Endothelial cell of umbilical vein (primary cell): Measurements from ENCODE around the gene BRSK2. TPM values are rescaled to one million over a fixed set of nuclear protein-coding genes. Genes with fewer than 3 reads are reported as not detected.

ENCODE experiments used
- BruUV-seq: library from RNA; stranded (reverse); fragments of 400-500 nt; replicated peaks from 2 replicates; lab custom pipeline; 2021; lab: Mats Ljungman, UMichigan
- CTCF ChIA-PET: fragments of 300-600, 350-600 bp; sonication (Branson Sonifier 250); formaldehyde crosslinking; loops from one replicate; lab custom pipeline; 2021; ENCODE audit warnings: antibody characterized with exemption, inconsistent platforms; lab: Charles Lee
- POLR2A ChIA-PET: fragments of 300-600, 350-600 bp; sonication (Branson Sonifier 250); formaldehyde crosslinking; loops from one replicate; lab custom pipeline; 2021; ENCODE audit warnings: antibody characterized with exemption, inconsistent platforms; lab: Charles Lee
- DNase-seq: peaks from one replicate; pipeline ENCODE4 v3.0.0-alpha.2; 2011; ENCODE audit warnings: low read depth, low spot score
- FAIRE-seq: peaks from 2 replicates; lab custom pipeline; 2011; peaks lifted over from hg19 to GRCh38; lab: Jason Lieb, UNC
- H2AFZ ChIP-seq: 2 replicates; pipeline ENCODE4 v1.6.0; 2012; ENCODE audit warnings: low read depth, low read length, control low read depth, inconsistent platforms
- H3K27ac ChIP-seq: 2 replicates; pipeline ENCODE4 v1.5.1; 2011; ENCODE audit warnings: low read depth, mild to moderate bottlenecking, control low read depth, low read length, moderate library complexity; ENCODE audit not compliant: insufficient read depth
- H3K27me3 ChIP-seq, 2 experiments: 2 replicates each; pipeline versions ENCODE4 v1.6.0 to v1.6.1; 2011; ENCODE audit warnings: low read length in 2 of 2, mixed read lengths in 1 of 2; ENCODE audit not compliant: control insufficient read depth in 2 of 2, insufficient read depth in 2 of 2
- H3K36me3 ChIP-seq, 2 experiments: 2 replicates in 1 of 2; 3 replicates in 1 of 2; pipeline ENCODE4 v1.5.1; 2011; ENCODE audit warnings: low read length in 2 of 2, mild to moderate bottlenecking in 1 of 2, moderate library complexity in 1 of 2; ENCODE audit not compliant: control insufficient read depth in 2 of 2, insufficient read depth in 2 of 2; ENCODE audit errors: extremely low read depth in 1 of 2
- H3K4me1 ChIP-seq: 3 replicates; pipeline ENCODE4 v1.5.1; 2011; ENCODE audit warnings: mild to moderate bottlenecking, low read length; ENCODE audit not compliant: control insufficient read depth, insufficient read depth; ENCODE audit errors: extremely low read depth
- H3K4me2 ChIP-seq: 2 replicates; pipeline ENCODE4 v1.6.1; 2011; ENCODE audit warnings: low read length, control low read depth, mixed read lengths; ENCODE audit not compliant: insufficient read depth
- H3K4me3 ChIP-seq, 3 experiments: fragments of 200-600 bp in 1 of 3; sonication (generic), shearing (Covaris generic) in 1 of 3; replicated peaks in 1 of 3; 2 replicates each; pipeline ENCODE4 v1.5.1; 2011 to 2016; ENCODE audit warnings: control low read depth in 3 of 3, low read length in 3 of 3, mild to moderate bottlenecking in 2 of 3, inconsistent platforms in 1 of 3, low read depth in 1 of 3, moderate library complexity in 1 of 3; ENCODE audit not compliant: insufficient read depth in 1 of 3
- H3K79me2 ChIP-seq: 2 replicates; pipeline ENCODE4 v1.6.0; 2012; ENCODE audit warnings: low read length, inconsistent platforms; ENCODE audit not compliant: control insufficient read depth, insufficient read depth
- H3K9ac ChIP-seq: replicated peaks from 2 replicates; pipeline ENCODE3; 2011; ENCODE audit warnings: low read length, control low read depth; ENCODE audit not compliant: insufficient read depth; ENCODE audit errors: extremely low read depth
- H3K9me1 ChIP-seq: replicated peaks from 3 replicates; pipeline ENCODE4 v1.6.0; 2011; ENCODE audit warnings: mild to moderate bottlenecking, low read length; ENCODE audit not compliant: control insufficient read depth, insufficient read depth; ENCODE audit errors: extremely low read depth
- H3K9me3 ChIP-seq: replicated peaks from 2 replicates; pipeline ENCODE4 v1.5.1; 2012; ENCODE audit warnings: low read length, inconsistent platforms; ENCODE audit not compliant: control insufficient read depth, insufficient read depth
- H4K20me1 ChIP-seq: replicated peaks from 2 replicates; pipeline ENCODE3; 2011; ENCODE audit warnings: mild to moderate bottlenecking, low read length; ENCODE audit not compliant: control insufficient read depth, insufficient read depth; ENCODE audit errors: extremely low read depth
- EZH2 ChIP-seq: IDR thresholded peaks from 2 replicates; pipeline ENCODE4 v1.6.1; 2012; ENCODE audit warnings: borderline replicate concordance, low read depth, mild to moderate bottlenecking, moderate library complexity, low read length, inconsistent platforms; ENCODE audit not compliant: severe bottlenecking
- FOS ChIP-seq: IDR thresholded peaks from 2 replicates; pipeline ENCODE4 v1.6.1; 2011; ENCODE audit warnings: mild to moderate bottlenecking, low read length, moderate library complexity, borderline replicate concordance; ENCODE audit not compliant: insufficient read depth
- GATA2 ChIP-seq: IDR thresholded peaks from 2 replicates; pipeline ENCODE4 v1.7.0; 2011; ENCODE audit warnings: low read depth, mild to moderate bottlenecking, moderate library complexity, mixed read lengths, low read length; ENCODE audit not compliant: insufficient read length, insufficient read depth
- JUN ChIP-seq: IDR thresholded peaks from 2 replicates; pipeline ENCODE4 v1.6.1; 2011; ENCODE audit warnings: borderline replicate concordance, low read depth; ENCODE audit not compliant: insufficient read length, insufficient read depth
- MYC ChIP-seq: IDR thresholded peaks from one replicate; pipeline ENCODE4 v1.6.1; 2011; ENCODE audit warnings: mild to moderate bottlenecking, low read depth, low read length
- POLR2A ChIP-seq: IDR thresholded peaks from 2 replicates; pipeline ENCODE4 v1.6.1; 2012; ENCODE audit warnings: low read depth, mild to moderate bottlenecking, control low read depth, low read length
- POLR2AphosphoS5 ChIP-seq: IDR thresholded peaks from 2 replicates; pipeline ENCODE4 v1.6.1; 2012; ENCODE audit warnings: low read depth, mild to moderate bottlenecking, control low read depth, low read length, moderate library complexity; ENCODE audit not compliant: insufficient read depth
- dilution Hi-C: fragments of 300-500 bp; cut with MboI; formaldehyde crosslinking; loops from one replicate; pipeline ENCODE4 v1.15.0; 2019; ENCODE audit warnings: low sequenced_read_pairs; ENCODE audit not compliant: extremely low pct_ligation_motif_present
- intact Hi-C: fragments of 100-400 bp; cut with micrococcal nuclease; formaldehyde crosslinking; loops from one replicate; pipeline ENCODE4 v1.10.0; 2022
- polyA plus RNA-seq, 4 experiments: library from polyadenylated mRNA; depleted of rRNA in 3 of 4; stranded (reverse) in 3 of 4; unstranded in 1 of 4; fragments of >200 nt; gene quantifications; 2 replicates each; pipeline versions ENCODE4 v1.2.1 to v1.2.3, GENCODE V29; 2011 to 2012; ENCODE audit warnings: missing spikeins in 1 of 4
- total RNA-seq: library from RNA; stranded (reverse); gene quantifications from 2 replicates; pipeline ENCODE4 v1.2.3, GENCODE V29; 2021
- TF ChIP-seq, protein P1 (sequence below): IDR thresholded peaks from 2 replicates; pipeline ENCODE4 v1.6.1; 2011; ENCODE audit not compliant: insufficient read depth, insufficient read length
- TF ChIP-seq, protein P2 (sequence below), 2 donors: IDR thresholded peaks; 1 replicate in 1 of 2; 2 replicates in 1 of 2; pipeline ENCODE4 v1.5.1; 2011; ENCODE audit warnings: low read length in 2 of 2, mild to moderate bottlenecking in 2 of 2, moderate library complexity in 2 of 2, control low read depth in 1 of 2, inconsistent platforms in 1 of 2, low read depth in 1 of 2; ENCODE audit not compliant: insufficient read depth in 1 of 2; ENCODE audit errors: extremely low read depth in 1 of 2

The BRSK2 gene
- total and polyA plus RNA-seq, 2 donors (not counting 3 experiments of a cell fraction or from before 2014, with no cell fraction given): 0.08 to 0.20 TPM

DNA sequence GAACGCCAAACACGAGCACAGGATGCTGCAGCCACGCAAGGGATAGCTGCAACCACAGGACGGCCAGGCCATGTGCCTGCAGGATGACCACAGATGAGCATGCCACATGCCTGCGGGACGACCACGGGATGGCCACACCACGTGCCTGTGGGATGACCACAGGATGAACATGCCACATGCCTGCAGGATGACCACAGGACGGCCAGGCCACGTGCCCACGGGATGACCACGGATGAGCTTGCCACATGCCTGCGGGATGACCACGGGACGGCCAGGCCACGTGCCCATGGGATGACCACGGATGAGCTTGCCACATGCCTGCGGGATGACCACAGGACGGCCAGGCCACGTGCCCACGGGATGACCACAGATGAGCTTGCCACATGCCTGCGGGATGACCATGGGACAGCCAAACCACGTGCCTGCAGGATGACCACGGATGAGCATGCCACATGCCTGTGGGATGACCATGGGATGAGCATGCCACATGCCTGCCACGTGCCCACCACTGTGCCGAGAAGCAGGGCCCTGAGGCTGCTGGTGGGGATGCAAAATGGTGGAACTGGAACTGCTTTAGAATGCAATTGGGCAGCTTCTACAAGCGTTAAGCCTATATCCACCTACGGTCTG lies 109.6 kb downstream of the BRSK2 start:
- POLR2A ChIA-PET: no interaction called here
- Histone ChIP-seq H3K79me2 (peaks cover 31% of the 10 kb centered on the region), H4K20me1 (peaks cover 15% of the 10 kb centered on the region), H2AFZ (no peak overlapping the region), H3K36me3 (no peaks in the 10 kb centered on the region), H3K27me3 (no peaks in the 10 kb centered on the region), H3K27ac (no peak overlapping the region), H3K4me2 (no peak overlapping the region), H3K9me1 (no peaks in the 10 kb centered on the region), H3K9ac (no peak overlapping the region), H3K9me3 (no peaks in the 10 kb centered on the region), H3K4me1 (peaks cover 4% of the 10 kb centered on the region), H3K4me3 (no peak overlapping the region)
- TF ChIP-seq, protein P1, sequence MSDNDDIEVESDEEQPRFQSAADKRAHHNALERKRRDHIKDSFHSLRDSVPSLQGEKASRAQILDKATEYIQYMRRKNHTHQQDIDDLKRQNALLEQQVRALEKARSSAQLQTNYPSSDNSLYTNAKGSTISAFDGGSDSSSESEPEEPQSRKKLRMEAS: no peak
- TF ChIP-seq, protein P2, sequence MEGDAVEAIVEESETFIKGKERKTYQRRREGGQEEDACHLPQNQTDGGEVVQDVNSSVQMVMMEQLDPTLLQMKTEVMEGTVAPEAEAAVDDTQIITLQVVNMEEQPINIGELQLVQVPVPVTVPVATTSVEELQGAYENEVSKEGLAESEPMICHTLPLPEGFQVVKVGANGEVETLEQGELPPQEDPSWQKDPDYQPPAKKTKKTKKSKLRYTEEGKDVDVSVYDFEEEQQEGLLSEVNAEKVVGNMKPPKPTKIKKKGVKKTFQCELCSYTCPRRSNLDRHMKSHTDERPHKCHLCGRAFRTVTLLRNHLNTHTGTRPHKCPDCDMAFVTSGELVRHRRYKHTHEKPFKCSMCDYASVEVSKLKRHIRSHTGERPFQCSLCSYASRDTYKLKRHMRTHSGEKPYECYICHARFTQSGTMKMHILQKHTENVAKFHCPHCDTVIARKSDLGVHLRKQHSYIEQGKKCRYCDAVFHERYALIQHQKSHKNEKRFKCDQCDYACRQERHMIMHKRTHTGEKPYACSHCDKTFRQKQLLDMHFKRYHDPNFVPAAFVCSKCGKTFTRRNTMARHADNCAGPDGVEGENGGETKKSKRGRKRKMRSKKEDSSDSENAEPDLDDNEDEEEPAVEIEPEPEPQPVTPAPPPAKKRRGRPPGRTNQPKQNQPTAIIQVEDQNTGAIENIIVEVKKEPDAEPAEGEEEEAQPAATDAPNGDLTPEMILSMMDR (IDR thresholded peaks at IDR 0.05; ENCODE audit: extremely low read depth in 1 of 2, insufficient read depth in 1 of 2, low read depth in 1 of 2, low read length in 2 of 2): no peak
- no peak for TF ChIP-seq FOS
- TF ChIP-seq POLR2A: no peak
- TF ChIP-seq MYC: no peak
- no peak for TF ChIP-seq GATA2
- TF ChIP-seq JUN: no peak
- no peak for TF ChIP-seq EZH2
- no peak for TF ChIP-seq POLR2AphosphoS5
- intact Hi-C loops (no loop called here), dilution Hi-C loops (no loop called here)
- no TSS peak for BruUV-seq
- CTCF ChIA-PET: no interaction called here
- DNase-seq: no peak
- no peak for FAIRE-seq
